HUES6 (cell line): ENCODE data around the gene TOP1.

Experiments used
- H3K27ac ChIP-seq: 2 replicates; pipeline ENCODE4 v1.7.0; 2013; ENCODE audit warnings: low read depth, mild to moderate bottlenecking, low read length, inconsistent platforms
- H3K27me3 ChIP-seq: 2 replicates; pipeline ENCODE4 v1.6.1; 2013; ENCODE audit warnings: low read length; ENCODE audit not compliant: control insufficient read depth, insufficient read depth
- H3K36me3 ChIP-seq: 2 replicates; pipeline ENCODE4 v1.6.1; 2013; ENCODE audit warnings: low read length; ENCODE audit not compliant: control insufficient read depth, insufficient read depth
- H3K4me1 ChIP-seq: 2 replicates; pipeline ENCODE4 v1.6.1; 2013; ENCODE audit warnings: low read length; ENCODE audit not compliant: control insufficient read depth, insufficient read depth
- H3K4me3 ChIP-seq: 2 replicates; pipeline ENCODE4 v1.5.1; 2013; ENCODE audit warnings: low read depth, low read length
- H3K9ac ChIP-seq: one replicate; pipeline ENCODE4 v1.6.1; 2013; ENCODE audit warnings: mild to moderate bottlenecking, low read length
- H3K9me3 ChIP-seq: 2 replicates; pipeline ENCODE4 v1.6.1; 2013; ENCODE audit warnings: low read depth, low read length; ENCODE audit not compliant: control insufficient read depth, insufficient read depth

Gene TOP1

DNA sequence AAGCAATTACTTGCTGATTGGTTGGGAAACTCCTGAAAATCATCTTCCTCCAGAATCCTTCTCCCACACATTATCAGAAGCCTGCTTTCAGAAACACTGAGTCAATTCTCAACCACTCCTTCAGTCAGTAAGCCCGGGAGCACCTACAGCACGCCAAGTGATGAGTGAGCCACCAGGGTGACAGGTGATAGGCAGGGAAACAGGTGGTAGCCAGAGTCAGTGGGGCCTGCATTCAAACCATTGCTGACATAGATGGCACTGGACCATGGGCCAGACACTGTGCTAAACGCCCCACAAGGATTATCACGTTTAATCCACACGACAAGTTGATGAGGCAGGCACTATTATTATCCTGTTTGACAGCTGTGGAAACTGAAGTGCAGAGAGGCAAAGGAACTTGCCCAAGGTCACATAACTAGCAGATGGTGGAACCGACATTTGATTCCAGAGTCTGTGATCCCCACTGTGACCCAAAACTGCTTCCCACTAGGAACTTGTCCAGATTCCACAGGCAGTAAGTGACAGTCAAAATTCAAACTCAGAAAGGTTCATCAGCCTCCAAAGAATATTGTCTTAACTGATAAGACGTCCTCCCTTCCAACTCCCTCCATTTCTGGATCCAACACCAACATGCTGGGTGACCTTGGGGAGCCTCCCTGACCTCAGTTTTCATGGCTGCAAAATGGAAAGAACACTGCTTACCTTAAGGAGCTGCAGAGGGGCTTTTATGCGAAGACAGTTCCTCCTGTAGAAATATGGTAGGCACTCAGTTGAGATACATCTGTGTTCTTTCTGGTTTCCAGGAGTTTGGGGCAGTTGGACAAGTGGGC lies 23.9 kb upstream of the TOP1 start:
- H3K9ac ChIP-seq = no peak overlapping the region

DNA sequence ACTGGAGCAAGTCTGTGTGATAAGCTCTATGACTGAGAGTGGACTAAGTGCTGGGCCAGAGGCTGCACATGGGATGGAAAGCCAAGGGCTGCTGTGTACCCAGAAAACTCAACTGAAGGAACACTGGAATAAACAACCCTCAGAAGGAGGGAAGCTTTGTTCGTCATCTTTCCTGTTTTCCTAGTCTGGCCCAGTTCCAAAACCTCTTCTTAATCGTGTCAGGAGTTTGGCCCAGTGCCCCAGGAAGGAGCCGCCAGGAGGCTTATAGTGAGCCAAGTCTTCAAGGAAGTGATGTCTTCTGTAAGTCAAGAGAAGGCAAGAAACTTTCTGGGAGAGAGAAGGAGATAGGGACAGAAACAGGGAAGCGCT lies 23.3 kb upstream of the TOP1 start:
- Histone ChIP-seq H3K4me3 (no peak overlapping the region), H3K27ac (no peak overlapping the region), H3K36me3 (no peaks in the 10 kb centered on the region), H3K27me3 (no peaks in the 10 kb centered on the region), H3K9ac (no peak overlapping the region), H3K9me3 (peaks cover 22% of the 10 kb centered on the region), H3K4me1 (peaks cover 26% of the 10 kb centered on the region)

More for the DNA sequence above, 23.9 kb upstream of the TOP1 start:
- Histone ChIP-seq H3K4me3 (no peak overlapping the region), H3K27ac (no peak overlapping the region), H3K36me3 (no peaks in the 10 kb centered on the region), H3K9me3 (peaks cover 22% of the 10 kb centered on the region), H3K4me1 (peaks cover 26% of the 10 kb centered on the region), H3K27me3 (no peaks in the 10 kb centered on the region)

GRCh38 chr20:41006126-41006935 lies 22.3 kb upstream of the TOP1 start:
- H3K4me3 ChIP-seq = no peak overlapping the region
- H3K9me3 ChIP-seq = peaks cover 22% of the 10 kb centered on the region
- H3K4me1 ChIP-seq = peaks cover 26% of the 10 kb centered on the region
- H3K36me3 ChIP-seq = no peaks in the 10 kb centered on the region
- H3K27me3 ChIP-seq = no peaks in the 10 kb centered on the region
- no peak overlapping the region for H3K9ac ChIP-seq
- H3K27ac ChIP-seq = no peak overlapping the region

DNA sequence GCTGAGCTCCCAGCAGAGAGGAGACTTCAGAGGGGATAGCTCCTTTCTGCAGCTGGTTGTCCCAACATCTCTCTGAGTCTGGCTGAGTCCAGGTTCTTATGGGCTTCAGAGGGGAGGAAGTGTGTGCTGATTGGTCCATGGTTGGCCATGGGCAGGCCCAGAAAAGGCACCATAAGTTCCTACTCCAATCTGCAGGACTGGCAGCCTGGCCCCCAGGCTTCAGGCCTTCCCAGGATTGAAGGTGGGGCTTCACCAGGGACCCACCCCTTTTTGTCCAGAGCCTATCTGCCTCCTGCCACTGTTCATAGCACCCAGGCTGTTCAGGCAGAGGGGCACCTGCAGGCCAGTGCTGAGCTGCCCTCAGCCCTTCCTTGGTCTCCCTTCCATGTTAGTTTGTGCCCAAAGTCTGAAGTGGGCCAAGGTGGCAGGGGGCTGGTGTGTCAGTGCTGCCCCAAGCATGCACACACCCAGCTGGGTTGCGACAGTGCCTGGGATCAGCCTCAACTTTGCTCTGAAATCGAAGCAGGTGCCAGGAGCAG lies 21.6 kb upstream of the TOP1 start:
- Histone ChIP-seq H3K36me3 (no peaks in the 10 kb centered on the region), H3K9me3 (peaks cover 22% of the 10 kb centered on the region), H3K27me3 (no peaks in the 10 kb centered on the region), H3K9ac (no peak overlapping the region), H3K4me3 (no peak overlapping the region), H3K4me1 (peaks cover 26% of the 10 kb centered on the region), H3K27ac (no peak overlapping the region)

GRCh38 chr20:41007481-41007880 lies 21.1 kb upstream of the TOP1 start:
- no peak overlapping the region; the same call in 1 of the 2 replicates for H3K27ac ChIP-seq
- H3K4me1 ChIP-seq = peaks cover 26% of the 10 kb centered on the region
- H3K9ac ChIP-seq = no peak overlapping the region
- no peaks in the 10 kb centered on the region for H3K27me3 ChIP-seq
- no peaks in the 10 kb centered on the region for H3K36me3 ChIP-seq
- no peak overlapping the region for H3K4me3 ChIP-seq
- peaks cover 22% of the 10 kb centered on the region for H3K9me3 ChIP-seq

- Histone ChIP-seq H3K9me3 (peaks cover 22% of the 10 kb centered on the region), H3K4me3 (no peak overlapping the region), H3K4me1 (peaks cover 18% of the 10 kb centered on the region), H3K27ac (no peak overlapping the region), H3K27me3 (no peaks in the 10 kb centered on the region), H3K9ac (no peak overlapping the region), H3K36me3 (no peaks in the 10 kb centered on the region)
Measured at GRCh38 chr20:41009946-41010345, 18.7 kb upstream of the TOP1 start.

GRCh38 chr20:41011551-41012067 lies 17.0 kb upstream of the TOP1 start:
- H3K27me3 ChIP-seq = no peaks in the 10 kb centered on the region
- H3K9me3 ChIP-seq = peaks cover 11% of the 10 kb centered on the region
- H3K36me3 ChIP-seq = no peaks in the 10 kb centered on the region
- H3K27ac ChIP-seq = no peak overlapping the region
- no peak overlapping the region for H3K4me3 ChIP-seq
- peaks cover 18% of the 10 kb centered on the region for H3K4me1 ChIP-seq
- no peak overlapping the region for H3K9ac ChIP-seq

DNA sequence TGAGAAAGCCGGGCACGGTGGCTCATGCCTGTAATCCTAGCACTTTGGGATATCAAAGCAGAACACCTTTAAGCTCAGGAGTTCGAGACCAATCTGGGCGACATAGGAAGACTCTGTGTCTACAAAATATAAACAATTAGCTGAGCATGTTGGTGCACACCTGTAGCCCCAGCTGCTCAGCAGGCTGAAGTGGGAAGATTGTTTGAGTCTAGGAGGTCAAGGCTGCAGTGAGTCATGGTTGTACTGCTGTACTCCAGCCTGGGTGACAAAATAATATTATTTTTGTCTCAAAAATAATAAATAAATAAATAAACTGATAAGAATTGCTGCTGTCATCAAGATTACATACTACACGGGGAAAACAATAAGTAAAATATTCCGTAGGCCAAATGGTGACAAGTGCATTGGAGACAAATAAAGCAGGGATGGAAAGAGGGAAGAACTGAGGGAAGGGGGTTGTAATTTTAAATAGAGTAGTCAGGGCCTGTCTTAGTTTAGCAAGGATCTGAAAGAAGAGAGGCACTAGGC lies 14.0 kb upstream of the TOP1 start:
- no peaks in the 10 kb centered on the region for H3K9me3 ChIP-seq
- peaks cover 2% of the 10 kb centered on the region; the same call in 1 of the 2 replicates for H3K4me1 ChIP-seq
- H3K27me3 ChIP-seq = no peaks in the 10 kb centered on the region
- H3K36me3 ChIP-seq = no peaks in the 10 kb centered on the region
- no peak overlapping the region for H3K4me3 ChIP-seq
- H3K27ac ChIP-seq = no peak overlapping the region
- no peak overlapping the region for H3K9ac ChIP-seq

GRCh38 chr20:41017448-41018042 lies 11.1 kb upstream of the TOP1 start:
- H3K9me3 ChIP-seq = no peaks in the 10 kb centered on the region
- H3K36me3 ChIP-seq = no peaks in the 10 kb centered on the region
- peaks cover 2% of the 10 kb centered on the region; the same call in 1 of the 2 replicates for H3K4me1 ChIP-seq
- H3K9ac ChIP-seq = no peak overlapping the region
- no peak overlapping the region for H3K27ac ChIP-seq
- no peak overlapping the region for H3K4me3 ChIP-seq
- no peaks in the 10 kb centered on the region for H3K27me3 ChIP-seq

- Histone ChIP-seq H3K4me1 (no peaks in the 10 kb centered on the region), H3K27me3 (no peaks in the 10 kb centered on the region), H3K36me3 (no peaks in the 10 kb centered on the region), H3K9me3 (no peaks in the 10 kb centered on the region), H3K27ac (no peak overlapping the region), H3K4me3 (no peak overlapping the region), H3K9ac (no peak overlapping the region)
Measured at GRCh38 chr20:41018153-41018552, 10.5 kb upstream of the TOP1 start.
